ENCODE measurements around the gene PDZD2.

- TF ChIP-seq CTCF (IDR thresholded peaks at IDR 0.05) (no peak), POLR2A (IDR thresholded peaks at IDR 0.05) (no peak)
Measured at GRCh38 chr5:31939151-31939550, 300.2 kb downstream of the PDZD2 start.

Data from testis (tissue), 2 donors.